T-helper 1 cell treated with Interleukin-12 subunit alpha and Interleukin-12 subunit beta and Interleukin-4 antibody, amounts not matched to agents 30 μg/mL and 1 μg/mL, for 36 hours (primary cell): Measurements from ENCODE around the gene SYNGR1.
"Not testable (repeated sequence)": the region's sequence is repeated elsewhere in the genome, so short reads cannot be mapped to it uniquely, and the experiment has no call there.

ENCODE experiments used
- H3K27ac Mint-ChIP-seq: one replicate; pipeline ENCODE4 v1.8.0; 2021; ENCODE audit warnings: mild to moderate bottlenecking, mixed read lengths
- H3K27me3 Mint-ChIP-seq: one replicate; pipeline ENCODE4 v1.8.0; 2021; ENCODE audit warnings: low read depth, mixed read lengths
- H3K36me3 Mint-ChIP-seq: one replicate; pipeline ENCODE4 v1.8.0; 2021; ENCODE audit warnings: low read depth, mixed read lengths
- H3K4me1 Mint-ChIP-seq: one replicate; pipeline ENCODE4 v1.8.0; 2021; ENCODE audit warnings: low read depth, mixed read lengths
- H3K4me3 Mint-ChIP-seq: one replicate; pipeline ENCODE4 v1.8.0; 2021; ENCODE audit warnings: mild to moderate bottlenecking, moderate library complexity, mixed read lengths
- H3K9me3 Mint-ChIP-seq: one replicate; pipeline ENCODE4 v1.8.0; 2021; ENCODE audit warnings: mixed read lengths

The SYNGR1 gene

DNA sequence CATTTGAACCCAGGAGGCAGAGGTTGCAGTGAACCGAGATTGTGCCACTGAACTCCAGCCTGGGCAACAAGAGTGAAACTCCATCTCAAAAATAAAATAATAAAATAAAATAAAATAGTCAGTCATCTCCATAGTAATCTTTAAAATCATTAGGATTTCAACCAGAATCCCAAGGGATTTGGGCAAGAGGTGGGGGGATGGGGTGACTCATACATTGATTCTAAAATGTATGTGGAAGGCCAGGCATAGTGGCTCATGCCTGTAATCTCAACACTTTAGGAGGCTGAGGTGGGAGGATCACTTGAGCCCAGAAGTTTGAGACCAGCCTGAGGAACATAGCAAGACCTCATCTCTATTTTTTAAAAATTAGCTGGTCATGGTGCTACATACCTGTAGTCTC is 19.2 kb upstream of the SYNGR1 start:
- H3K27me3 Mint-ChIP-seq, H3K36me3 Mint-ChIP-seq, H3K9me3 Mint-ChIP-seq, H3K4me1 Mint-ChIP-seq, H3K27ac Mint-ChIP-seq, H3K4me3 Mint-ChIP-seq: not testable (repeated sequence)

DNA sequence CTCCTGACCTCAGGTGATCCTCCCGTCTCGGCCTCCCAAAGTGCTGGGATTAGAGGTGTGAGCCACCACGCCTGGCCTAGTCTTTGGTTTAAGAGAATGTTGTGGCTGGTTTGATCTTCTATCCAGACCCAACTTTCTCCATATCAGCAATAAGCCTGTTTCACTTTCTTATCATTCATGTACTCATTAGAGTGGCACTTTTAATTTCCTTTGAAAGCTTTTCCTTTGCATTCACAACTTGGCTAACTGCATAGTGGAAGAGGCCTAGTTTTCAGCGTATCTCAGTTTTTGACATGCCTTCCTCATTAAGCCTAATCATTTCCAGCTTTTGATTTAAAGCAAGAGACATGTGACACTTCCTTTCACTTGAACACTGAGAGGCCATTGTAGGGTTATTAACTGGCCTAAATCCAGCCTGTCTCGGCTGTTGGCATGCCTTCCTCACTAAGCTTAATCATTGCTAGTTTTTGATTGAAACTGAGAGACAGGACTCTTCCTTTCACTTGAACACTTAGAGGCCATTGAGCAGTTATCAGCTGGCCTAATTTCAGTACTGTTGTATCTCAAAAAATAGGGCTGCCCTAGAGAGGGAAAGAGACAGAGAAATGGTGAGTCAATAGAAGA is 17.2 kb upstream of the SYNGR1 start:
- no peak overlapping the region for H3K27ac Mint-ChIP-seq
- no peak overlapping the region for H3K4me3 Mint-ChIP-seq
- no peaks in the 10 kb centered on the region for H3K9me3 Mint-ChIP-seq

DNA sequence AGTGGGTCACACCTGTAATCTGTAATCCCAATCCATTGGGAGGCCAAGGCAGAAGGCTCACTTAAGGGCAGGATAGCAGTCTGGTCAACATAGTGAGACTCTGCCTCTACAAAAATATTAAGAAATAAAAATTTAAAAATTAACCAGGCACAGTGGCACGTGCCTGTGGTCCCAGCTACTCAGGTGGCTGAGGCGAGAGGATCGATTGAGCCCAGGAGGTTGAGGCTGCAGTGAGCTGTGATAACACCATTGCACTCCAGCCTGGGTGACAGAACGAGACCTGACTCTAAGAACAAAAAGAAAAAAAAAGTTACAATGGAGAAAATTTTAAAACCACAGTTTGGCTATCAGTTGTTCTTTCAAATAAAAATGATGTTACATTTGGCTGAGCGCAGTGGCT is 13.4 kb upstream of the SYNGR1 start:
- Mint-ChIP-seq H3K36me3 (no peaks in the 10 kb centered on the region), H3K4me1 (no peaks in the 10 kb centered on the region), H3K9me3 (no peaks in the 10 kb centered on the region), H3K4me3 (no peak overlapping the region), H3K27me3 (peaks cover 13% of the 10 kb centered on the region), H3K27ac (no peak overlapping the region)

More for the DNA sequence above, 17.2 kb upstream of the SYNGR1 start:
- Mint-ChIP-seq H3K4me1 (no peaks in the 10 kb centered on the region), H3K36me3 (no peaks in the 10 kb centered on the region), H3K27me3 (no peaks in the 10 kb centered on the region)

DNA sequence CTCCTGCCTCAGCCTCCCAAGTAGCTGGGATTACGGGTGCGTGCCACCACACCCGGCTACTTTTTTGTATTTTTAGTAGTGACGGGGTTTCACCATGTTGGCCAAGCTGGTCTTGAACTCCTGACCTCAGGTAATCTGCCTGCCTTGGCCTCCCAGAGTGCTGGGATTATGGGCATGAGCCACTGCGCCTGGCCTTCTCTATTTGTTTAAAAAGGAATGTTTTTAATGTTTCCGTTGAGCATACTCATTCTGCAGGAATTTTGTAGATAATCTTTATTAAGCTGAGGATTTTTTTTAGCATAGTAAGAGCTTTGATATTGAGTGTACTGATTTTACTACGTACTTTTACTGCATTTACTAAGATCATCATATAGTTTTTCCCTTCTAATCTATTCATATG is 10.0 kb upstream of the SYNGR1 start:
- H3K4me3 Mint-ChIP-seq, H3K36me3 Mint-ChIP-seq, H3K9me3 Mint-ChIP-seq, H3K4me1 Mint-ChIP-seq, H3K27ac Mint-ChIP-seq: not testable (repeated sequence)
- peaks cover 35% of the 10 kb centered on the region for H3K27me3 Mint-ChIP-seq

DNA sequence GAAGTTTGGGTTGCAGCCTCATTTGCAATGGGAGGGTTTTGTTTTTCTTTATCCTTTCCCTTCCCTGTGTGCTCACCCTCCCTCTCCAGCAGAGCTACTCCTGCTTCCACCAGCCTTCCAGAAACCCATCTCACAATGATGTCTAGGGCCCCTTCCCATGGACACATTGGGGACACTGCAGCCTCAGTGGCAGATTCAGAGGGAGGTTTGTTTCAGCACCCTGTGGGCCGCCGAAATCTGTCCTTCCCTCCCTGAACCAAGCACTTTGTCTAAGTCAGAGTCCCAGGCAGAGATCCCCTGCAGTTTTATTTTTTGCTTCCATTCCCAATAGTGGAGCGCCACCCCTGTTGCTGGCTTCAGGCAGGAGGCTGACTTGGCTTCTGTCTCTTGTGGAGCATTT is 8.6 kb upstream of the SYNGR1 start:
- Mint-ChIP-seq H3K27ac (no peak overlapping the region), H3K4me3 (no peak overlapping the region), H3K9me3 (no peaks in the 10 kb centered on the region), H3K27me3 (peaks cover 35% of the 10 kb centered on the region), H3K4me1 (peaks cover 3% of the 10 kb centered on the region), H3K36me3 (no peaks in the 10 kb centered on the region)

DNA sequence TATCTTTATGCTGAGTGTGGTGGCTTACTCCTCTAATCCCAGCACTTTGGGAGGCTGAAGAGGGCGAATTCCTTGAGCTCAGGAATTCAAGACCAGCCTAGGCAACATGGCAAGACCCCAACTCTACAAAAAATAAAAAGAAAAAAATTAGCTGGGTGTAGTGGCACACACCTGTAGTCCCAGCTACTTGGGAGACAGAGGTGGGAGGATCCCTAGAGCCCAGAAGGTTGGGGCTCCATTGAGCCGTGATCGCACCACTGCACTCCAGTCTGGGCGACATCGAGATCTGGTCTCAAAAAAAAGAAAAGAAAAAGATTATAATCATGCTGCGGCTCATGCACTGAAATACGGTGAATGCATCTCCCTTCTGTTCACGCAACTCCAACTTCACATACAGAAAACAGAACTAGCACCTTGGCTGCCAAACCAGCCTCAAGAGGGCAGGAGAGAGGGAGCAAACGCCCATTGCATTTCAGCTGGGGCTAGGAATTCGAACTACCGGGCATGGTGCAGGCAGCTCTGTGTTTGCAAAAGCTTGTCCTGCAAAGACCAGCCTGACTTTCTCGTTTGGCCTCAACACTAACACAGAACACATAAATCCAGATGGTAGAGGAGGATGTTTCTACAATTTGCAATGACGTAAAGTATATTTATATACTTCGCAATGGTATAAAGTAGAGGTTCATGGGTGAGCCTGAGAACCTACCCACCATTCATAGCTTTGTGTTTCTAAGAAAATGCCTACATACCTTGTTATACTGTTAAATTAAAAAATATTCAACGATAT is 6.3 kb upstream of the SYNGR1 start:
- H3K9me3 Mint-ChIP-seq = no peaks in the 10 kb centered on the region
- H3K4me1 Mint-ChIP-seq = peaks cover 3% of the 10 kb centered on the region
- H3K36me3 Mint-ChIP-seq = no peaks in the 10 kb centered on the region
- no peak overlapping the region for H3K4me3 Mint-ChIP-seq
- H3K27ac Mint-ChIP-seq = no peak overlapping the region
- H3K27me3 Mint-ChIP-seq = peaks cover 46% of the 10 kb centered on the region

DNA sequence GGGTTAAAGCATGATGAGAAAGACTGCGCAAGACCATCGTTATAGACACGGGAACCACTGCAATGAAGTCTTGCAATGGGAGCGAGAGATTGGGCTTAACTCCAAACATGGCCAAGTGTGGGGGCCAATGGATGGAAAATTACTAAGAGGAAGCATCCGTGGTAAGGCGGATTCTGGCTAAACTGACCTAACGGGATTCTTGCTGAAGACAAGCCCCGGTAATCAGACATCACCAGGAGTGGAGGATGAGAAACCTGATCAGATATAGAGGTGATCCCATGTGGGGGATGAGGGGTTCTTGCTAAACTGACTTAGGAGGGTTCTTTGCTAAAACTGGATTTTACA is 5.8 kb upstream of the SYNGR1 start:
- H3K27ac Mint-ChIP-seq = no peak overlapping the region
- H3K4me3 Mint-ChIP-seq = no peak overlapping the region
- no peaks in the 10 kb centered on the region for H3K36me3 Mint-ChIP-seq
- peaks cover 51% of the 10 kb centered on the region for H3K27me3 Mint-ChIP-seq
- no peaks in the 10 kb centered on the region for H3K9me3 Mint-ChIP-seq
- H3K4me1 Mint-ChIP-seq = peaks cover 6% of the 10 kb centered on the region

DNA sequence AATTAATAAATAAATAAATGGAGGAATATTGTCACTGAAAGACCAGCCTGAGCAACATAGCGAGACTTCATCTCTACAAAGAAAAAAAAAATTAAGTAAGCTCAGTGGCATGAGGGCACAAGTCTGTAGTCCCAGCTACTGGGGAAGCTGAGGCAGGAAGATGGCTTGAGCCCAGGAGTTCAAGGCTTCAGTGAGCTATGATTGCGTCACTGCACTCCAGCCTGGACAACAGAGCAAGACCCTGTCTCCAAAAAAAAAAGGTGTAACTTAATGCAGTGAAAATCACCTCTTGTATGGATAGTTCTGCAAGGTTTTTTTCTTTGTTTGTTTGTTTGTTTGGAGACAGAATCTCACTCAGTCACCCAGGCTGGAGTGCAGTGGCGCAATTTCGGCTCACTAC is 4.6 kb upstream of the SYNGR1 start:
- H3K4me3 Mint-ChIP-seq = no peak overlapping the region
- H3K27me3 Mint-ChIP-seq = peaks cover 53% of the 10 kb centered on the region
- no peaks in the 10 kb centered on the region for H3K36me3 Mint-ChIP-seq
- H3K9me3 Mint-ChIP-seq = no peaks in the 10 kb centered on the region
- H3K4me1 Mint-ChIP-seq = peaks cover 10% of the 10 kb centered on the region
- no peak overlapping the region for H3K27ac Mint-ChIP-seq

DNA sequence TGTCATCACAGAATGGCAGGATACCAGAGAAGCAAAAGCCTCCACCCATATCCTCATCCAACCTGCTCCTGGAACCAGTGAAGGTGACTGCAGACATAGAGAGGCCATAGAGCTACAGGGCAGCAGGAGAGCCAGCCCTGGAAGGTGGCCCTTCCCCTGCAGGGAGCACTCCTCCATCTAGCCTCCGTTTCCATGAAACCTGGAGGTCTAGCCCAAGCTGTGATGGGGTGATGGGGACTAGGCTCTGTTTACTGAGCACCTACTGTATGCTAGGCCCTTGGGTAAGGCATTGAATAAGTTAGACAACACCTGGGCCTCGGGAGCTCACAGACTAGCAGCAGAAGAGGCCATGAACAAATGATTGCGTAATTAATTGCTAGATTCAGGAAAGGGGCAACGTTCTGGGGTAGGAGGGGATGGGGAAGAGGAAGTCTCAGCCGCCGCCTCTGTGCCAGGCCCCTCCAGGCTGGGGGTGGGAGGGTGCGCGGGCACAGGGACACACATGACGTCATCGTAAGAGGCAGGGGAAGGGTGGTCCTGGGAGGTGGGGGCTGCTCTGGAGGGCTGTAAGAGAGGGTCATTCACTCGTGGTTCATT is 784 bp upstream of the SYNGR1 start:
- H3K9me3 Mint-ChIP-seq = no peaks in the 10 kb centered on the region
- H3K4me3 Mint-ChIP-seq = peak overlapping the region; percentile 63
- no peaks in the 10 kb centered on the region for H3K36me3 Mint-ChIP-seq
- H3K27me3 Mint-ChIP-seq = peaks cover 46% of the 10 kb centered on the region
- H3K27ac Mint-ChIP-seq = no peak overlapping the region
- H3K4me1 Mint-ChIP-seq = peaks cover 8% of the 10 kb centered on the region

DNA sequence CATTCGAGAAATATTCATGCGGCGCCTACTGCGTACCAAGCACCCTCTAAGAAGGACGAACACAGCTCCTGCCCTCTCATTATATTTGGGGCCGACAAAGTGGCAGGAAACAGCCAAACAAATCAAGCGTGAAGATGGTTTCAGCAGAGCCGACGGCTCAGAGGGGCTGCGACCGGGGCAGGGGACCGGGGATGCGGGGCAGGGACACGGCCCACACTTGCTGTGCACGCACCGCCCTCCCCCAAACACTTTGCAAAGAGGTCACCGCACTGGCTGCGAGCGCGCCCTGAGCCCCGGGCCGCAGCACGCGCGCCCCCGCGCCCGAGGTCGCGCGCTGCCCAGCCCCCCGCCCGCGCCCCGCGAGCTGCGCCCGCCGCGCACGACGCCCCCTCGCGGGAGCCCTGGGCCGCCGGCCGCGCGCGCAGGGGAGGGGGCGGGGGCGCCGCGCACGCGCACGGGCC is 255 bp upstream of the SYNGR1 start:
- Mint-ChIP-seq H3K27ac (no peak overlapping the region), H3K4me3 (peak overlapping the region; percentile 63), H3K27me3 (peaks cover 41% of the 10 kb centered on the region), H3K4me1 (peaks cover 8% of the 10 kb centered on the region), H3K36me3 (no peaks in the 10 kb centered on the region), H3K9me3 (no peaks in the 10 kb centered on the region)

DNA sequence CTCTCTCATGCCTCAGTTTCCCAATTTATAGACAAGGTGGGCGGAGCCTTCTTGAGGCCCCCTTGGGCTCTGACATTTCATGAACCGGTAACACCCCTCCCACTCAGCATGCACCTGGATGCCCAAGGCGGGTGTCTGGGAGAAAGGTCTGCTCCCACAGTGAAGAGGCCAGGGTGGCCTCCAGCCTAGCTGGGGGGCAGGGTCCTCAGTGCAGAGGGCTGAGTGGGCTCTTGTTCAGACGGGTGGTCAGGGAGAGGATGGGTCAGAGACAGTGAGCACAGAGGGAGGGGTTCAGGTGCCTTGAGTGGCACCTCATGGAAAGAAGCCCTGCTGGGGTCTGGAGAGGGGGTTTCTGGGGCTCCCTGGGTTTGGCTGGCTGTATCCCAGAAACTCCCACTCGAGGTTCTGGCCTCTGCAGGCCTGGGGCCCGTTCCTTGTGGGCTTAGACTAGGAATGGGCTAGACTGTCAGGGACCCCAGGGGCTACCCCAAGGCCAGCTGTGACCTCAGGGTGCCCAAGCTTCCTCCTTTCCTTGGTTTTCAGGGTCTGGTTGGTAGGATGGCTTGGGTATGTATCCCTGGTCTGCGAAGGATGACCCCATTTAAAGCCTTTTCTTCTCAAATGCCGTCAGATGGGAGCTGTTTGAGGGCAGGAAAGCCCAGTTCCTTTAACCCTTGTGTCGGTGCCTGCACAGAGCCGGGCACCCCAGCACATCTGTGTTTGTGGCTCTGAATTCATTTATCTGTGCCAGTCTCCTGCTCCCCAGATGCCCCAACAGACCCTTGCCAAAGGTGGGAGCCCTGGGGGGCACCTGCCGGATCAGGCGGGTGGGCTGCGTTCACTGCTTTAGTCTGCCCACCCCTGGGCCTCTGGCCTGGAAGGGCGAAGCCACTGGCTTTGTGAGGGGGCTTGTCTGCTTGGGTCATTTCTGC is 1.2 kb downstream of the SYNGR1 start:
- no peak overlapping the region for H3K27ac Mint-ChIP-seq
- peak overlapping the region; percentile 48 for H3K4me3 Mint-ChIP-seq
- H3K27me3 Mint-ChIP-seq = peaks cover 39% of the 10 kb centered on the region
- no peaks in the 10 kb centered on the region for H3K9me3 Mint-ChIP-seq
- H3K4me1 Mint-ChIP-seq = peaks cover 8% of the 10 kb centered on the region
- H3K36me3 Mint-ChIP-seq = no peaks in the 10 kb centered on the region

DNA sequence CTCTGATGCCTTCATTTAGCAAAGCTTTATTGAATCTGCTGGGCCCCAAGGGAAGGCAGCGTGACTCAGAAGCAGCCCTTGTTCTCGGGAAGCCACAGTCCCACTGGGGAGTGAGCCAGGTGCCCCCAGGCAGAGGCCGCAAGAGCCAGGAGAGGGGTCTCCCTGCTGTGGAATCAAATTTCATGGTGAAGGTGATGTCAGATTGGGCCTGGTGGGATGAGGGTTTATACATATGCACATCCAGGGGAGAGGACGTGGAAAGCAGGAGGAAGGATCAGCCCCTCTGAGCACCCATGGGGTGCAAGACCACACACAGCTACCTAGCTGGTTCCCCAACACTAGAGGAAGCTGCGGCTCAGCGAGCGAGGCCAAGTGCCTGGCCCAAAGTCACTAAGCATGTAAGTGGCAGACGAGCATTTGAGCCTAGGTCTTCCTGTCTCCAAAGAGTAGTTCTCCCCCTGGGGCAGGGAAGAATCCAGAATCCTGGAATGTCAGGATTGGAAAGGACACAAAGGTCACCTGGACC is 2.0 kb downstream of the SYNGR1 start:
- H3K4me3 Mint-ChIP-seq = no peak overlapping the region
- peaks cover 35% of the 10 kb centered on the region for H3K27me3 Mint-ChIP-seq
- H3K4me1 Mint-ChIP-seq = peaks cover 8% of the 10 kb centered on the region
- H3K9me3 Mint-ChIP-seq = no peaks in the 10 kb centered on the region
- no peaks in the 10 kb centered on the region for H3K36me3 Mint-ChIP-seq
- no peak overlapping the region for H3K27ac Mint-ChIP-seq

DNA sequence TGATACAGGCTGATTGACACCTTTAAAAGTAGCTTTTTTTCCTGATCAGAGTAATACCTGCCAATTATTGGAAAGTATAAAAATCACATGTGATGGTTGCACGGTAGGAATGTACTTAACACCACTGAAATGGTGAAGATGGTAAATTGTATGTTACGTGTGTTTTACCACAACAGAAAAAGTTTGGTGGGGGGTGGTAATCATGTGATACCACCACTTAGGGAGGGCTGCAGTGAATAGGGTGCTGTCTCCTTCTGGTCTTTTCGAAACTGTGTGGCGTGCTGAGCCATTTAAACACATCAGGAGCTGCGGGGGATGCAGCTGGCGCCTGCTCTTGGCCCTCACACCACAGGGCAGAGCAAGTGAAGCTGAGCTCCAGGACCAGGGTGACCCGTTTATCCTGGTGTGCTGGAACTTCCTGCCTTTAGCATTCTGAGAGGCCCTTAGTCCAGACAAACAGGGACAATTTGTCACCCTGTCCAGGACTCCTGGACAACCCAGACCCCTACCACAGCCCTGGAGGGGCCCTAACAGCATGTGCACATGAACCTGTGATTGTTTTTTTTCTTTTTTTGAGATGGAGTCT is 2.6 kb downstream of the SYNGR1 start:
- no peak overlapping the region for H3K4me3 Mint-ChIP-seq
- no peaks in the 10 kb centered on the region for H3K36me3 Mint-ChIP-seq
- H3K4me1 Mint-ChIP-seq = peaks cover 8% of the 10 kb centered on the region
- H3K27me3 Mint-ChIP-seq = peaks cover 34% of the 10 kb centered on the region
- H3K9me3 Mint-ChIP-seq = no peaks in the 10 kb centered on the region
- no peak overlapping the region for H3K27ac Mint-ChIP-seq

DNA sequence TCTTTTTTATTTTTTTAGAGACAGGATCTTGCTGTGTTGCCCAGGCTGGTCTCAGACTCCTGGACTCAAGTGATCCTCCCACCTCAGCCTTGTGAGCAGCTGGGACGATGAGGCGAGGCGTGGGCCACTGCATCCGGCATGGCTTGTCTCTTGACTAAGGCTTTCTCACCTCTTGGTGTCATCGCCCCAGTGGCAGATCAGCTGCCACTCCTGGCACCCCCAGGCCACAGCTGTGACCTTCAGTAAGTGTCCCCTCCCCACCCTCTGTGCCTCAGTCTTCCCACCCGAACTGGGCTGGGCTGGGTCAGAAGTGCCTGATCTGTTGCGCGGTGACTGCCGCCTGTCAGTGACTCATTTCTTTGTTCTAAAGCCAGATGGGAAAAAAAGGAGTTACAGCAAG is 3.6 kb downstream of the SYNGR1 start:
- peaks cover 28% of the 10 kb centered on the region for H3K27me3 Mint-ChIP-seq
- H3K4me1 Mint-ChIP-seq = peaks cover 8% of the 10 kb centered on the region
- no peak overlapping the region for H3K27ac Mint-ChIP-seq

More for the DNA sequence above, 3.6 kb downstream of the SYNGR1 start:
- H3K4me3 Mint-ChIP-seq = no peak overlapping the region
- H3K36me3 Mint-ChIP-seq = no peaks in the 10 kb centered on the region
- no peaks in the 10 kb centered on the region for H3K9me3 Mint-ChIP-seq
